Measurements from ENCODE around the gene PRR5L.

DNA sequence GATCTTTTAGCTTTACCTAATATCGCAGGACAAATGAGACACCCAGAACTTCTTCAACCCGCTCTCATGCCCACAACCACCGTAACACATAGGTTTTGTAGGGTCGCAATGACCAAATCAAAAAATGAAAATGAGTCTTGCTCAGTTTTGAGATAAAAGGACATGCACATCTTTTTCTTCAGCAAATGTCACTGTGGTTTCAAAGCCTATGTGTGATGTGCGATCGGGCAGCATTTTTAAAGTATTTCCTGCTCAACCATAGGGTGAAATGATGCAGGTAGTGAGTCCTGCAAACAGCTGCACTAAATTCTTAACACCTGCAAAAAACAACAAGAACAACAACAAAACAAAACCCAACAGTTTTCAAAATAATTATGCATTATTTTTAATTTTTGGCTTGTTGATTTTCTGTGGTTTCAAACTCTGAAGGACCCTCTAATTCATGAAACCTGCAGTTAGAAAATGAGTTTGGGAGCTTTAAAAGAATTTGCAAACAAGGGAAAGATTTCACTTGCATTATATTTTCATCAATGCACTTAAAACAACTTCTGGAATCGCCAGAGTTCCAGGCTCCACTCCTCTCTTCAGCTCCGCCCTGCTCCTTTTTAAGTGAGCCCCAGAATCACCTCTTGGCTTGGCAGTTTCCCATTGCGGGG lies 79.4 kb downstream of the PRR5L start:
- TF ChIP-seq, protein P1, sequence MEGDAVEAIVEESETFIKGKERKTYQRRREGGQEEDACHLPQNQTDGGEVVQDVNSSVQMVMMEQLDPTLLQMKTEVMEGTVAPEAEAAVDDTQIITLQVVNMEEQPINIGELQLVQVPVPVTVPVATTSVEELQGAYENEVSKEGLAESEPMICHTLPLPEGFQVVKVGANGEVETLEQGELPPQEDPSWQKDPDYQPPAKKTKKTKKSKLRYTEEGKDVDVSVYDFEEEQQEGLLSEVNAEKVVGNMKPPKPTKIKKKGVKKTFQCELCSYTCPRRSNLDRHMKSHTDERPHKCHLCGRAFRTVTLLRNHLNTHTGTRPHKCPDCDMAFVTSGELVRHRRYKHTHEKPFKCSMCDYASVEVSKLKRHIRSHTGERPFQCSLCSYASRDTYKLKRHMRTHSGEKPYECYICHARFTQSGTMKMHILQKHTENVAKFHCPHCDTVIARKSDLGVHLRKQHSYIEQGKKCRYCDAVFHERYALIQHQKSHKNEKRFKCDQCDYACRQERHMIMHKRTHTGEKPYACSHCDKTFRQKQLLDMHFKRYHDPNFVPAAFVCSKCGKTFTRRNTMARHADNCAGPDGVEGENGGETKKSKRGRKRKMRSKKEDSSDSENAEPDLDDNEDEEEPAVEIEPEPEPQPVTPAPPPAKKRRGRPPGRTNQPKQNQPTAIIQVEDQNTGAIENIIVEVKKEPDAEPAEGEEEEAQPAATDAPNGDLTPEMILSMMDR (optimal IDR thresholded peaks at IDR 0.05 in 1 of 3, IDR thresholded peaks at IDR 0.05 in 1 of 3, conservative IDR thresholded peaks at IDR 0.05 in 1 of 3; ENCODE audit: extremely low read depth in 1 of 3, insufficient read depth in 2 of 3, low read length in 3 of 3) = no peak
- TF ChIP-seq EZH2 (IDR thresholded peaks at IDR 0.05; ENCODE audit: low read length) = no peak
